Right lobe of liver (tissue), 4 donors: Measurements from ENCODE around the gene DLL1.

Source experiments
- POLR2A ChIP-seq: fragments of 450-650 bp; IDR thresholded peaks from one replicate; pipeline ENCODE4 v1.6.1; 2017; ENCODE audit warnings: antibody characterized with exemption, mild to moderate bottlenecking
- TF ChIP-seq, protein P1 (sequence below), 4 donors: fragments of 200-600 bp in 3 of 4; fragments of 450-650 bp in 1 of 4; IDR thresholded peaks; one replicate each; pipeline versions ENCODE4 v1.5.1 to v1.8.0; 2016 to 2022; ENCODE audit warnings: antibody characterized with exemption in 4 of 4, mild to moderate bottlenecking in 2 of 4
- donor health status: DM: no; HTN: no; CAD: no.
- donor health status: DM: no; HTN: no; CAD: no.
- donor health status: DM: no; HTN: yes; CAD: no.

DNA sequence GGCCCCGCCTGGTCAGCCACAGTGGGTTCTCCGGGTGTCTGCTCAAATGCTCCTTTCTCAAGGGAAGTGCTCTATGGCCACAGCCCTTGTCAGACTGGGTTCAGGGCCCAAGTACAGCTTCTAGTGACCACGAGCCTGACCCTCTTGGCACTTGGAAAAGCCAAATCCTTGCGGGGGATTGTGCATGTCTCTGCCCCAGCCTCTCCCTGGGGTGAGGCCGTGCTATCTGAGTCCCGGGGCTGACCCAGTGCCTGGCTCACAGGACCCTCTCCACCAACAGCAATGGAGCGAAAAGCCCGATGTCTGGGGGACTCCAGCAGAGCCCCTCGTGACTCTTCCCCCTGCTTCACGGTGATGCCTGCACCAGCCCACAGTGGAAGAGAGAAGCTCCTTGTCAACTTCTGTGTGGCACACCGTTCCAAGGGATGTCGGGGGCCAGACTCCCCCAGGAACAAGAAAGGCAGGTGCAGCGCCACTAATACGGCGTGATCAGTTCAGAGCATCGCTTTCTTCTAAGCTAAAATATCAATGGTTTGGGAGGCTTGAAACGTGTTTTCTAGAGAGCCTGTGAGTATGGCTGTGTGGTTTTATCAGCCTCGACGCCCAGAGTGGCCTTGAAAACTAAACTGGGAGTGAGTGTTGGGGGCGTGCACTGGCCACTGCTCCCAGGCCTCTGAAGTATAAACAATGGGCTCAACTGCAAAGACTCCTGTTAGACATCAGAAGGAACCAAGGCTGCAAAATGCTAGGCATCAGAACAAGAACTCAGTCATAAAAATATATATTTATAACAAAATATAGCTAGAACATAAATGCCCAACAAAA is 51.9 kb downstream of the DLL1 start:
- TF ChIP-seq, protein P1, sequence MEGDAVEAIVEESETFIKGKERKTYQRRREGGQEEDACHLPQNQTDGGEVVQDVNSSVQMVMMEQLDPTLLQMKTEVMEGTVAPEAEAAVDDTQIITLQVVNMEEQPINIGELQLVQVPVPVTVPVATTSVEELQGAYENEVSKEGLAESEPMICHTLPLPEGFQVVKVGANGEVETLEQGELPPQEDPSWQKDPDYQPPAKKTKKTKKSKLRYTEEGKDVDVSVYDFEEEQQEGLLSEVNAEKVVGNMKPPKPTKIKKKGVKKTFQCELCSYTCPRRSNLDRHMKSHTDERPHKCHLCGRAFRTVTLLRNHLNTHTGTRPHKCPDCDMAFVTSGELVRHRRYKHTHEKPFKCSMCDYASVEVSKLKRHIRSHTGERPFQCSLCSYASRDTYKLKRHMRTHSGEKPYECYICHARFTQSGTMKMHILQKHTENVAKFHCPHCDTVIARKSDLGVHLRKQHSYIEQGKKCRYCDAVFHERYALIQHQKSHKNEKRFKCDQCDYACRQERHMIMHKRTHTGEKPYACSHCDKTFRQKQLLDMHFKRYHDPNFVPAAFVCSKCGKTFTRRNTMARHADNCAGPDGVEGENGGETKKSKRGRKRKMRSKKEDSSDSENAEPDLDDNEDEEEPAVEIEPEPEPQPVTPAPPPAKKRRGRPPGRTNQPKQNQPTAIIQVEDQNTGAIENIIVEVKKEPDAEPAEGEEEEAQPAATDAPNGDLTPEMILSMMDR (IDR thresholded peaks at IDR 0.05) = no peak
- no peak for TF ChIP-seq POLR2A
